GM08714 (cell line): ENCODE data around the gene AHRR.
"Not testable (repeated sequence)": the region's sequence is repeated elsewhere in the genome, so short reads cannot be mapped to it uniquely, and the experiment has no call there.

Experiments used
- H3K4me3 ChIP-seq: fragments of 200-500 bp; sonication (Bioruptor generic); 2 replicates; pipeline ENCODE4 v1.5.1; 2014; ENCODE audit warnings: mild to moderate bottlenecking, low read length, inconsistent platforms
- ZNF274 ChIP-seq: IDR thresholded peaks from 2 replicates; pipeline ENCODE4 v1.6.1; 2012; ENCODE audit warnings: mild to moderate bottlenecking, low read depth, low read length

Gene AHRR

DNA sequence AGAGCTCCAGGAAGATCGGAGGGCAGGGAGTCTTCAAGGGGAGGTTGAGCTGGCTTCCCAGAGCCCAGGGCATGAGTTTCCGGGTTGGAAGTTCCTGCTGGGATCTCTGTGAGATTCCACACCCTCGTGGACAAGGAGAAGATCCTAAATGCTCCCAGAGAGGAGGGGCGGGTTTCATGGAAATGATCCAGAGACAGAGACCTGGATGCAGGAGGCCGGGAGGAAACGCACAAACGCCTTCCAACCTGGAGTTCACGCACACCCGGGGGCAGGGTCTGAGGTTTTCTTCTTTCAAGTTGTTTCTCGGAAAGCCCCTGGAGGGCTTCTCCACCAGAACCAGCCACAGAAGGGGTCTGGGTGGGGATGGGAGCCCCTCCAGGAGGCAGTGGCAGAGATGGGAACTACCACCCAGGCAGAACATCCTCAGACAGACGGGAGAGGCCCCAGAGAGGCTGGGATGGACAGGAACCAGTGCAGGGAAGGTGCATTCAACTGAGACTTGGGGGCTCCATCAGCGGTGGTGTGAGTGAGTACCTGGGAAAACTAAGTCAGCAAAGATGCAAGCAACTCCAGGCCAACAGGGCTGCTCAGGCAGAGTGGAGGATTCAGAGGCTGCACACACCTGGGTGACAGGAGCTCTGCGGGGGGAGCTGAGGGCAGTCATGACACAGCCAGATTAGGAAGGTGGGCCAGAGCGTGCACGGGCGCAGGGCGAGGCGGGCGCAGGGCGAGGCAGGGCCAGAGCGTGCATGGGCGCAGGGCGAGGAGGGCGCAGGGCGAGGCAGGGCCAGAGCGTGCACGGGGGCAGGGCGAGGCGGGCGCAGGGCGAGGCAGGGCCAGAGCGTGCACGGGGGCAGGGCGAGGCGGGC is 69.3 kb downstream of the AHRR start:
- no peak overlapping the region for H3K4me3 ChIP-seq

GRCh38 chr5:392431-392988 is 71.0 kb downstream of the AHRR start:
- TF ChIP-seq ZNF274: no peak
- H3K4me3 ChIP-seq: peak overlapping the region; percentile 23; the same call in 1 of the 2 replicates

More for the DNA sequence above, 69.3 kb downstream of the AHRR start:
- TF ChIP-seq ZNF274: no peak

GRCh38 chr5:393846-394275 is 72.3 kb downstream of the AHRR start:
- TF ChIP-seq ZNF274: no peak
- H3K4me3 ChIP-seq: no peak overlapping the region; the same call in 1 of the 2 replicates

GRCh38 chr5:394671-395155 is 73.2 kb downstream of the AHRR start:
- no peak overlapping the region for H3K4me3 ChIP-seq
- no peak for TF ChIP-seq ZNF274

- H3K4me3 ChIP-seq: no peak overlapping the region
- TF ChIP-seq ZNF274: no peak
Observed at GRCh38 chr5:395156-395920, 73.8 kb downstream of the AHRR start.

DNA sequence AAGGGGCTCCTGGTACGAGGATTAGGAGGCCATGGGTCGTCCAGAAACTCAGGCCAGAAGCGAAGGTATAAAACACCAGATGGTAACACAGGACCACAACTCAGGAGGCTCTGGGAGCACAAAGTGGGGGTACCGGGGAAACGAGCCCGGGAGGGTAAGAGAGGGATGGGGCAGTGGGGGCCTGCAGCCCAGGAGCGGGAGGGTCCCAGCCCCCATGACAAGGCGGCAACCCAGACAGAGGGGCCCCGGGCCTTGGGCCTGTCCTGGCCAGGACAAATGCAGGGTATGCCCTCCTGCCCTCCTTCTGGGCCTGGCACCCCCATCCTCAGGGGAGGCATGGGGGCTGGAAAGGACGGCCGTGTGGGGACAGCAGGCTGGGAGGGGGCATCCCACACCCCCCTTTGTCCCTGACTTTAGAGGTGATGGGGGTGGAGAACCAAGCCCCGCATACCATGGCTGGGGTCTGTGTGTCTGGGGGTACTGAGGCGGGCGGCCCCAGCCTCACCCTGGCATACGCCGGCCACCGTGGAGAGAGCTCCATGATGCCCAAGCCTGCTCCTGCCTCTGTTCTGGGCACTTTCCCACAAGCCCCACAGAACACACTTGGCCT is 74.5 kb downstream of the AHRR start:
- no peak for TF ChIP-seq ZNF274
- H3K4me3 ChIP-seq: no peak overlapping the region

- no peak for TF ChIP-seq ZNF274
- H3K4me3 ChIP-seq: no peak overlapping the region
Observed at GRCh38 chr5:396531-396961, 75.0 kb downstream of the AHRR start.

GRCh38 chr5:398141-398474 is 76.6 kb downstream of the AHRR start:
- not testable (repeated sequence) for H3K4me3 ChIP-seq

- H3K4me3 ChIP-seq: no peak overlapping the region; the same call in 1 of the 2 replicates
- TF ChIP-seq ZNF274: no peak
Observed at GRCh38 chr5:398475-399295, 77.2 kb downstream of the AHRR start.

- H3K4me3 ChIP-seq: peak overlapping the region; percentile 2; the same call in 1 of the 2 replicates
- TF ChIP-seq ZNF274: no peak
Observed at GRCh38 chr5:399296-400281, 78.1 kb downstream of the AHRR start.

- H3K4me3 ChIP-seq: no peak overlapping the region
- no peak for TF ChIP-seq ZNF274
Observed at GRCh38 chr5:400282-401145, 79.0 kb downstream of the AHRR start.
